Liver (tissue), 3 donors: ENCODE results near the gene PFDN4.

ENCODE experiments used
- CTCF ChIP-seq: fragments of 150-350 bp; IDR thresholded peaks from 2 replicates; pipeline ENCODE4 v1.5.1; 2017; ENCODE audit warnings: improper control_type of control experiment, low read depth, low read length; ENCODE audit not compliant: missing input control
- EGR1 ChIP-seq, 2 donors: IDR thresholded peaks; 2 replicates each; pipeline ENCODE4 v1.6.1; 2016 to 2018; ENCODE audit warnings: antibody characterized with exemption in 2 of 2, low read depth in 2 of 2
- FOXA1 ChIP-seq: IDR thresholded peaks from 2 replicates; pipeline ENCODE4 v1.6.1; 2016; ENCODE audit warnings: antibody characterized with exemption
- GABPA ChIP-seq, 2 donors: IDR thresholded peaks in 1 of 2; conservative IDR thresholded peaks in 1 of 2; 2 replicates each; pipeline ENCODE4 v1.6.1; 2016; ENCODE audit warnings: antibody characterized with exemption in 2 of 2, mild to moderate bottlenecking in 1 of 2, moderate library complexity in 1 of 2
- HNF4A ChIP-seq, 2 donors: conservative IDR thresholded peaks; 2 replicates each; pipeline ENCODE4 v1.6.1; 2016; ENCODE audit warnings: antibody characterized with exemption in 2 of 2, mild to moderate bottlenecking in 2 of 2
- HNF4G ChIP-seq: IDR thresholded peaks from 2 replicates; pipeline ENCODE4 v1.6.1; 2016; ENCODE audit warnings: antibody characterized with exemption
- MAX ChIP-seq: IDR thresholded peaks from 2 replicates; pipeline ENCODE4 v1.6.1; 2016; ENCODE audit warnings: antibody characterized with exemption
- NR2F2 ChIP-seq: IDR thresholded peaks from 2 replicates; pipeline ENCODE4 v1.6.1; 2016; ENCODE audit warnings: antibody characterized with exemption
- RAD21 ChIP-seq, 2 donors: IDR thresholded peaks; 2 replicates each; pipeline ENCODE4 v1.6.1; 2016; ENCODE audit warnings: antibody characterized with exemption in 2 of 2, mild to moderate bottlenecking in 2 of 2
- TAF1 ChIP-seq: conservative IDR thresholded peaks from 2 replicates; pipeline ENCODE4 v1.6.1; 2016; ENCODE audit warnings: antibody characterized with exemption, mild to moderate bottlenecking
- TF ChIP-seq, protein P1 (sequence below): IDR thresholded peaks from 2 replicates; pipeline ENCODE4 v1.6.1; 2016; ENCODE audit warnings: antibody characterized with exemption, mild to moderate bottlenecking
- TF ChIP-seq, protein P2 (sequence below): IDR thresholded peaks from 2 replicates; pipeline ENCODE4 v1.6.1; 2016; ENCODE audit warnings: antibody characterized with exemption
- donor health status: healthy.
- donor health status: healthy.

DNA sequence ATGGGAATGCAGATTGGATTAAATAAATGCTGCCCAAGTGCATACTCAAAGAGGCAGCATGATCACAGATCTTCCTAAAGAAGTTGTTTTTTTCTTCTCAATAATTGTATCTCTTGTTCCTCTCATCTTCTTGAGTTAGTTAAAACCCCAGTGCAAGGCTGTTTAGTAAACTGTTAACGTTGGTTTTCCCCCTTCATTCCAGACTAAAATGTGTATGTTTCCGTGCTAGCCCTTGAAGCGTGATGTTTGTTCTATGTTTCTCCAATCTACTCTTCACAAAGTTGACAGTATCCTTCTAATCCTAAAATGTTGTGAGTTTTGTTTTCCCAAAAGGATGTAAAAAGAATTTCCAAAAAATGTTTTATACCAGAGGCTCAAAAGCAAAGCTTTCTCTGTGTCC, 49.7 kb upstream of the PFDN4 start:
- TF ChIP-seq, protein P1, sequence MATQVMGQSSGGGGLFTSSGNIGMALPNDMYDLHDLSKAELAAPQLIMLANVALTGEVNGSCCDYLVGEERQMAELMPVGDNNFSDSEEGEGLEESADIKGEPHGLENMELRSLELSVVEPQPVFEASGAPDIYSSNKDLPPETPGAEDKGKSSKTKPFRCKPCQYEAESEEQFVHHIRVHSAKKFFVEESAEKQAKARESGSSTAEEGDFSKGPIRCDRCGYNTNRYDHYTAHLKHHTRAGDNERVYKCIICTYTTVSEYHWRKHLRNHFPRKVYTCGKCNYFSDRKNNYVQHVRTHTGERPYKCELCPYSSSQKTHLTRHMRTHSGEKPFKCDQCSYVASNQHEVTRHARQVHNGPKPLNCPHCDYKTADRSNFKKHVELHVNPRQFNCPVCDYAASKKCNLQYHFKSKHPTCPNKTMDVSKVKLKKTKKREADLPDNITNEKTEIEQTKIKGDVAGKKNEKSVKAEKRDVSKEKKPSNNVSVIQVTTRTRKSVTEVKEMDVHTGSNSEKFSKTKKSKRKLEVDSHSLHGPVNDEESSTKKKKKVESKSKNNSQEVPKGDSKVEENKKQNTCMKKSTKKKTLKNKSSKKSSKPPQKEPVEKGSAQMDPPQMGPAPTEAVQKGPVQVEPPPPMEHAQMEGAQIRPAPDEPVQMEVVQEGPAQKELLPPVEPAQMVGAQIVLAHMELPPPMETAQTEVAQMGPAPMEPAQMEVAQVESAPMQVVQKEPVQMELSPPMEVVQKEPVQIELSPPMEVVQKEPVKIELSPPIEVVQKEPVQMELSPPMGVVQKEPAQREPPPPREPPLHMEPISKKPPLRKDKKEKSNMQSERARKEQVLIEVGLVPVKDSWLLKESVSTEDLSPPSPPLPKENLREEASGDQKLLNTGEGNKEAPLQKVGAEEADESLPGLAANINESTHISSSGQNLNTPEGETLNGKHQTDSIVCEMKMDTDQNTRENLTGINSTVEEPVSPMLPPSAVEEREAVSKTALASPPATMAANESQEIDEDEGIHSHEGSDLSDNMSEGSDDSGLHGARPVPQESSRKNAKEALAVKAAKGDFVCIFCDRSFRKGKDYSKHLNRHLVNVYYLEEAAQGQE, result no peak
- TF ChIP-seq CTCF (no peak), MAX (no peak), HNF4G (no peak), GABPA (IDR thresholded peaks at IDR 0.05 in 1 of 2, conservative IDR thresholded peaks at IDR 0.05 in 1 of 2) (no peak), TAF1 (no peak), EGR1 (IDR thresholded peaks at IDR 0.05; ENCODE audit: low read depth in 2 of 2) (no peak), FOXA1 (no peak), HNF4A (conservative IDR thresholded peaks at IDR 0.05) (no peak), RAD21 (IDR thresholded peaks at IDR 0.05) (no peak), NR2F2 (no peak)
- TF ChIP-seq, protein P2, sequence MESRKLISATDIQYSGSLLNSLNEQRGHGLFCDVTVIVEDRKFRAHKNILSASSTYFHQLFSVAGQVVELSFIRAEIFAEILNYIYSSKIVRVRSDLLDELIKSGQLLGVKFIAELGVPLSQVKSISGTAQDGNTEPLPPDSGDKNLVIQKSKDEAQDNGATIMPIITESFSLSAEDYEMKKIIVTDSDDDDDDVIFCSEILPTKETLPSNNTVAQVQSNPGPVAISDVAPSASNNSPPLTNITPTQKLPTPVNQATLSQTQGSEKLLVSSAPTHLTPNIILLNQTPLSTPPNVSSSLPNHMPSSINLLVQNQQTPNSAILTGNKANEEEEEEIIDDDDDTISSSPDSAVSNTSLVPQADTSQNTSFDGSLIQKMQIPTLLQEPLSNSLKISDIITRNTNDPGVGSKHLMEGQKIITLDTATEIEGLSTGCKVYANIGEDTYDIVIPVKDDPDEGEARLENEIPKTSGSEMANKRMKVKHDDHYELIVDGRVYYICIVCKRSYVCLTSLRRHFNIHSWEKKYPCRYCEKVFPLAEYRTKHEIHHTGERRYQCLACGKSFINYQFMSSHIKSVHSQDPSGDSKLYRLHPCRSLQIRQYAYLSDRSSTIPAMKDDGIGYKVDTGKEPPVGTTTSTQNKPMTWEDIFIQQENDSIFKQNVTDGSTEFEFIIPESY, result no peak
